Esophagus squamous epithelium (tissue), 5 donors: Measurements from ENCODE around the gene C1QTNF7. TPM values are rescaled to one million over a fixed set of nuclear protein-coding genes. Genes with fewer than 3 reads are reported as not detected.

Experiments used
- DNase-seq: peaks from one replicate; lab custom pipeline; 2025; lab: John Stamatoyannopoulos, UW
- H3K27ac ChIP-seq, 4 donors: fragments of 200-600 bp; sonication (generic); one replicate each; pipeline ENCODE4 v1.5.1; 2016 to 2019; ENCODE audit warnings: mild to moderate bottlenecking in 1 of 4
- H3K27me3 ChIP-seq, 4 donors: fragments of 200-600 bp; sonication (generic); 1 replicate in 3 of 4; 2 replicates in 1 of 4; pipeline versions ENCODE4 v1.5.1 to v1.6.0; 2017 to 2021; ENCODE audit warnings: antibody characterized with exemption in 1 of 4
- H3K36me3 ChIP-seq, 3 donors: fragments of 200-600 bp; sonication (generic); one replicate each; pipeline ENCODE4 v1.5.1; 2016 to 2019
- H3K4me1 ChIP-seq, 3 donors: fragments of 200-600 bp; sonication (generic); one replicate each; pipeline ENCODE4 v1.5.1; 2017 to 2019
- H3K4me3 ChIP-seq, 4 donors: fragments of 200-600 bp; sonication (generic); 1 replicate in 3 of 4; 2 replicates in 1 of 4; pipeline ENCODE4 v1.5.1; 2016 to 2019; ENCODE audit warnings: mild to moderate bottlenecking in 2 of 4, moderate library complexity in 1 of 4
- H3K9me3 ChIP-seq, 3 donors: fragments of 200-600 bp; sonication (generic); one replicate each; pipeline ENCODE4 v1.5.1; 2016 to 2019
- CTCF ChIP-seq, 6 experiments: fragments of 450-650 bp in 4 of 6; fragments of 200-600 bp in 2 of 6; sonication (generic) in 2 of 6; IDR thresholded peaks; one replicate each; pipeline ENCODE4 v1.5.1; 2016 to 2019; ENCODE audit warnings: antibody characterized with exemption in 6 of 6, mild to moderate bottlenecking in 4 of 6, moderate library complexity in 4 of 6
- POLR2A ChIP-seq, 4 donors: fragments of 450-650 bp; IDR thresholded peaks; one replicate each; pipeline ENCODE4 v1.6.1; 2017; ENCODE audit warnings: antibody characterized with exemption in 4 of 4, mild to moderate bottlenecking in 4 of 4, moderate library complexity in 3 of 4
- WGBS, 2 donors: methylation state at CpG; one replicate each; pipeline ENCODE4 v1.1.5; 2018; 5-methylcytosine and 5-hydroxymethylcytosine counted together
- intact Hi-C: fragments of 100-400 bp; cut with DNase I; formaldehyde crosslinking; loops from one replicate; pipeline ENCODE4 v1.15.0; 2022
- total RNA-seq, 4 donors: library from RNA; depleted of rRNA; stranded (reverse); fragments of >200 nt; gene quantifications; one replicate each; pipeline ENCODE4 v1.1.0, GENCODE V29; 2016
- donor health status: DM: yes; HTN: yes; CAD: no.

Gene C1QTNF7, protein sequence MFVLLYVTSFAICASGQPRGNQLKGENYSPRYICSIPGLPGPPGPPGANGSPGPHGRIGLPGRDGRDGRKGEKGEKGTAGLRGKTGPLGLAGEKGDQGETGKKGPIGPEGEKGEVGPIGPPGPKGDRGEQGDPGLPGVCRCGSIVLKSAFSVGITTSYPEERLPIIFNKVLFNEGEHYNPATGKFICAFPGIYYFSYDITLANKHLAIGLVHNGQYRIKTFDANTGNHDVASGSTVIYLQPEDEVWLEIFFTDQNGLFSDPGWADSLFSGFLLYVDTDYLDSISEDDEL
- total RNA-seq, result 10 to 100 TPM in 1 of 4 donors, 1 to 10 TPM in 1, under 1 TPM in 2; 0.11 to 12.2 (median 1.5) TPM

DNA sequence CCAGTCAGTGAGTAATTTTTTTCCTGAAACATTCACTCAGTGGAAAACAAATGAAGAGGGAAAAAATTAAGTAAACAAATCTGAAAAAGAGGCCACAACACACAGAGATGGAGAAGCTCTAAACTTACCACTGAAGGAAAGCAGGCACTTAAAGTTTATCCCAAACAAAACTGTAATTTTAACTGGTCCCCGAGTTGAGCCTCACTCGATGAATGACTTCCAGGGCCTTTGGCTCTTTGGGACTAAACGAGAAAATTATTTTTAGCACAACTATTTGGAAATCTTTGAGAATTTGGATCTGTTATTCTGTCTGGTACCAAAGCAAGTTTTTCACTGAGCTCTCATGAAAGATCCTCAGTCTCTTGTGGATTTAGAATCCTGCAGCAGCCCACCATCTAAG is at the start of gene C1QTNF7:
TSS of gene C1QTNF7 (plus strand) at position 333 of the 400 bp plus-strand sequence. CDS start 7,711 bp downstream, outside the sequence.
- Histone ChIP-seq H3K27me3 (no peaks in the 10 kb centered on the region), H3K4me3 (peak within 1 kb of the TSS in 1 of 4 donors; percentile 26), H3K36me3 (no peaks in the 10 kb centered on the region), H3K4me1 (peaks cover 0 to 51% (median 39%) of the 10 kb centered on the region in 3 donors), H3K27ac (peak within 1 kb of the TSS in 3 of 4 donors; percentile 46 to 73 (median 70)), H3K9me3 (no peaks in the 10 kb centered on the region)
- 57 to 65% methylated on average over 3 of the region's 3 CpGs for WGBS, 2 donors
- no peak for TF ChIP-seq CTCF (IDR thresholded peaks at IDR 0.05)
- no peak for TF ChIP-seq POLR2A (IDR thresholded peaks at IDR 0.05)
- DNase-seq, result no peak
- intact Hi-C loops, result no loop called here

DNA sequence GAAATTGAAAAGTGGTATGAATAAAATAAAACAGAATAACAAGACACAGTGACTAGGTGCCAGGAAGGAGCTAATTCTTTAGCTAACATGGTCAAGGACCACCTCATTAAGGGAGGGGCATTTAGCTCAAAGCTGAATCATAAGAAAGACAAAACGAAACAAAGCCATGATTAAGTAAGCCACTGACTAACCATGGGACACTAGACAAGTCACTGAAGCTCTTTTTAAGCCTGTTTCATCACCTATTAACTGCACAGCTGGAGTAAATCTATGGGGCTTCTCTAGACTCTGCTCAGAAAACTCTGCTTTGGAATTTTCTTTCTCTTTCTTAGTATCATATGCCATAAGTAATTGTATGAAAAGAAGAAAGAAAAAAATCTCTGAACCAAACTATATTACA is 49.8 kb upstream of the C1QTNF7 start:
- H3K4me1 ChIP-seq, result peaks cover 0 to 31% (median 13%) of the 10 kb centered on the region in 3 donors
- no peak overlapping the region for H3K4me3 ChIP-seq
- WGBS, 2 donors, result 0 to 11% methylated on average over 1 of the region's 1 CpG
- no peaks in the 10 kb centered on the region for H3K27me3 ChIP-seq
- H3K9me3 ChIP-seq, result no peaks in the 10 kb centered on the region
- H3K27ac ChIP-seq, result peak overlapping the region in 3 of 4 donors; percentile 21 to 65 (median 38)
- intact Hi-C loops, result no loop called here
- no peaks in the 10 kb centered on the region for H3K36me3 ChIP-seq
- DNase-seq, result no peak
- no peak for TF ChIP-seq CTCF (IDR thresholded peaks at IDR 0.05)
- TF ChIP-seq POLR2A (IDR thresholded peaks at IDR 0.05), result no peak

DNA sequence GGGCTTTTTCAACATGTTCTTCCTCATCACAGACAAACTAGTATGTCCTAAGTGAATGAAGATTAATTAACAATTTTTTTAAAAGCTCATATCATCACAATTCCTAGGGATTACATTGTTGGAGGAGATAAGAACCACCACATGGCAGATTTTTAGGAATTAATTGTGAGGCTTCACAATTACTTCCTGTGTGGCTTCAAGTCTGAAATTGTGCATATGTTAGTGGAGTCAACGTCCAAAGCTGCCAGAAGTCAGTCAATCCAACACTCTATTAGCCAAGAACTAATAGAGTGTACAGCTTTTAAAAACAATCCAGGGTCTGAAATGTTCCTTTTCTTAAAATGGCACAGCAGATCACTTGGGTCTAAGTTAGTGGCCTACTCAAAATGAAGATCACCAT is 49.3 kb upstream of the C1QTNF7 start:
- no peaks in the 10 kb centered on the region for H3K27me3 ChIP-seq
- no peaks in the 10 kb centered on the region for H3K36me3 ChIP-seq
- intact Hi-C loops, result no loop called here
- WGBS, 2 donors, result 6 to 18% methylated on average over 1 of the region's 1 CpG
- H3K27ac ChIP-seq, result peak overlapping the region in 2 of 4 donors; percentile 10 to 65
- no peak for TF ChIP-seq CTCF (IDR thresholded peaks at IDR 0.05)
- TF ChIP-seq POLR2A (IDR thresholded peaks at IDR 0.05), result no peak
- H3K9me3 ChIP-seq, result no peaks in the 10 kb centered on the region
- peaks cover 0 to 31% (median 13%) of the 10 kb centered on the region in 3 donors for H3K4me1 ChIP-seq
- no peak for DNase-seq
- no peak overlapping the region for H3K4me3 ChIP-seq

DNA sequence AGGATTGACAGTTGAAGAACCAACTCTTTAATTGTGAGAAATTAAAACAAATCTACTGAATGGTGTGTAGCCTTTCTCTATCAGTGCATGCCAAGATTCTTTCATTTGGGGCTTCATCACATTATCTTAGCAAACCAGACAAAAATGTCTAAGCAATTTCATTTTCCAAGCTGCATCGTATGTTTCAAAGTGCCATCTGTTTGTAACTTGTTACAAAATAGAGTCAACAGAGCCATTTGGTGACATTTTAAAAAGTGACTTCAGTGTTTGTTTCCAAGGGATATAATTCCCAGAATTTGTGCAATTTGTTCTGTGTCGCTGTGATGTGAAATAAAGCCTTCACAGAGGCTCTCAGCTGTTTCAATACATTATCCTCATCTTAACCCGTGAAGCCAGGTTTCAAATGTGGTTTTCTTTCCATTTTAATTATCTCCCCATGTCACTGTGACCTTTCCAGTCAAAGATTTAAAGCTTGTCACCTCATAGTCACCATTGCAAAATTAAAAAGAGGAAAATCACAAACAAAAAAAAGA is 46.0 kb upstream of the C1QTNF7 start:
- no peak for DNase-seq
- Histone ChIP-seq H3K27me3 (peaks cover 0 to 18% (median 0%) of the 10 kb centered on the region in 4 donors), H3K27ac (no peak overlapping the region), H3K9me3 (no peaks in the 10 kb centered on the region), H3K4me3 (no peak overlapping the region), H3K4me1 (peaks cover 0 to 17% (median 8%) of the 10 kb centered on the region in 3 donors), H3K36me3 (no peaks in the 10 kb centered on the region)
- TF ChIP-seq POLR2A (IDR thresholded peaks at IDR 0.05), result no peak
- no peak for TF ChIP-seq CTCF (IDR thresholded peaks at IDR 0.05)
- 75 to 76% methylated on average over 3 of the region's 3 CpGs for WGBS, 2 donors
- intact Hi-C loops, result no loop called here

GRCh38 chr4:15382669-15383273 is 45.1 kb upstream of the C1QTNF7 start:
- H3K4me1 ChIP-seq, result peaks cover 0 to 10% (median 5%) of the 10 kb centered on the region in 3 donors

More at GRCh38 chr4:15382669-15383273, 45.1 kb upstream of the C1QTNF7 start:
- Histone ChIP-seq H3K9me3 (no peaks in the 10 kb centered on the region), H3K36me3 (no peaks in the 10 kb centered on the region), H3K4me3 (no peak overlapping the region), H3K27ac (no peak overlapping the region), H3K27me3 (peaks cover 0 to 27% (median 0%) of the 10 kb centered on the region in 4 donors)
- intact Hi-C loops, result no loop called here
- 72 to 85% methylated on average over 5 of the region's 5 CpGs for WGBS, 2 donors
- TF ChIP-seq CTCF (IDR thresholded peaks at IDR 0.05) (no peak), POLR2A (IDR thresholded peaks at IDR 0.05) (no peak)
- DNase-seq, result no peak
